Adrenal gland (tissue), 5 donors: Measurements from ENCODE around the gene GID4.

Experiments used
- CTCF ChIP-seq, 6 experiments: fragments of 450-650 bp in 4 of 6; fragments of 200-600 bp in 2 of 6; sonication (generic) in 1 of 6; IDR thresholded peaks; 1 replicate in 5 of 6; 2 replicates in 1 of 6; pipeline versions ENCODE4 v1.5.1 to v1.8.0; 2016 to 2021; ENCODE audit warnings: antibody characterized with exemption in 6 of 6, mild to moderate bottlenecking in 2 of 6, moderate library complexity in 1 of 6
- POLR2A ChIP-seq, 2 donors: fragments of 450-650 bp; IDR thresholded peaks; one replicate each; pipeline ENCODE4 v1.6.1; 2017; ENCODE audit warnings: antibody characterized with exemption in 2 of 2, mild to moderate bottlenecking in 2 of 2, moderate library complexity in 1 of 2
- donor health status: DM: no; HTN: no; CAD: no.

- TF ChIP-seq CTCF (IDR thresholded peaks at IDR 0.05) (no peak), POLR2A (IDR thresholded peaks at IDR 0.05) (no peak)
Observed at GRCh38 chr17:18115517-18115916, 76.3 kb downstream of the GID4 start.
